HG03045 (cell line): ENCODE measurements around the gene SORL1-AS1.

ENCODE experiments used
- ATAC-seq: cut with Tn5 transposase; IDR thresholded peaks from one replicate; pipeline ENCODE4 v1.9.1; 2021; ENCODE audit warnings: mild to moderate bottlenecking, moderate library complexity; ENCODE audit not compliant: unreplicated experiment

The SORL1-AS1 gene

GRCh38 chr11:121451986-121452608 is 670 bp downstream of the SORL1-AS1 start, which contains the start of gene SORL1:
TSS of gene SORL1 (plus strand) at chr11:121452314. CDS start at chr11:121452332, 18 bp downstream.
- peak; percentile 54 for ATAC-seq

GRCh38 chr11:121451178-121451985 is 1.4 kb downstream of the SORL1-AS1 start:
- ATAC-seq = peak; percentile 1

GRCh38 chr11:121450401-121450800 is 2.4 kb downstream of the SORL1-AS1 start:
- ATAC-seq = no peak

- no peak for ATAC-seq
Observed at GRCh38 chr11:121449626-121450025, 3.1 kb downstream of the SORL1-AS1 start.

GRCh38 chr11:121449123-121449522 is 3.6 kb downstream of the SORL1-AS1 start:
- ATAC-seq = no peak

GRCh38 chr11:121448431-121448941 is 4.3 kb downstream of the SORL1-AS1 start:
- ATAC-seq = no peak

- ATAC-seq = no peak
Observed at GRCh38 chr11:121448011-121448410, 4.8 kb downstream of the SORL1-AS1 start.

GRCh38 chr11:121446752-121447156 is 6.0 kb downstream of the SORL1-AS1 start:
- ATAC-seq = no peak

GRCh38 chr11:121445071-121445768 is 7.5 kb downstream of the SORL1-AS1 start:
- ATAC-seq = no peak

- ATAC-seq = no peak
Observed at GRCh38 chr11:121444526-121444925, 8.2 kb downstream of the SORL1-AS1 start.

- ATAC-seq = no peak
Observed at GRCh38 chr11:121443688-121444275, 9.0 kb downstream of the SORL1-AS1 start.

GRCh38 chr11:121441521-121441920 is 11.2 kb downstream of the SORL1-AS1 start:
- no peak for ATAC-seq

GRCh38 chr11:121439759-121440158 is 13.0 kb downstream of the SORL1-AS1 start:
- no peak for ATAC-seq

- no peak for ATAC-seq
Observed at GRCh38 chr11:121439337-121439736, 13.4 kb downstream of the SORL1-AS1 start.

GRCh38 chr11:121437686-121438078 is 15.1 kb downstream of the SORL1-AS1 start:
- no peak for ATAC-seq

- ATAC-seq = no peak
Observed at GRCh38 chr11:121437018-121437685, 15.6 kb downstream of the SORL1-AS1 start.

- no peak for ATAC-seq
Observed at GRCh38 chr11:121435551-121436511, 16.9 kb downstream of the SORL1-AS1 start.

- ATAC-seq = no peak
Observed at GRCh38 chr11:121435132-121435531, 17.6 kb downstream of the SORL1-AS1 start.

GRCh38 chr11:121431820-121432526 is 20.8 kb downstream of the SORL1-AS1 start:
- no peak for ATAC-seq
